H1 (cell line): ENCODE measurements around the gene NOXO1. TPM values are rescaled to one million over a fixed set of nuclear protein-coding genes. Genes with fewer than 3 reads are reported as not detected.
A peak's percentile ranks its signal among the peaks of the same experiment; 100 is the strongest.

ENCODE experiments used
- ATF2 ChIP-seq: IDR thresholded peaks from 2 replicates; pipeline ENCODE4 v1.6.1; 2012; ENCODE audit warnings: low read length, inconsistent platforms
- BACH1 ChIP-seq: IDR thresholded peaks from 2 replicates; pipeline ENCODE4 v1.6.1; 2012; ENCODE audit warnings: low read length, improper control_type of control experiment
- CBX8 ChIP-seq: fragments of 300-800, 300-1000 bp; sonication (generic); IDR thresholded peaks from 2 replicates; pipeline ENCODE4 v1.7.1; 2016; ENCODE audit warnings: low read depth, low read length, borderline replicate concordance
- CREB1 ChIP-seq: IDR thresholded peaks from 2 replicates; pipeline ENCODE4 v1.6.1; 2012; ENCODE audit warnings: inconsistent platforms
- CTCF ChIP-seq, 3 experiments: IDR thresholded peaks; 1 replicate in 2 of 3; 2 replicates in 1 of 3; pipeline versions ENCODE4 v1.5.1 to v1.6.1; 2011; ENCODE audit warnings: low read length in 3 of 3, mild to moderate bottlenecking in 3 of 3, inconsistent platforms in 2 of 3, low read depth in 1 of 3, moderate library complexity in 1 of 3; ENCODE audit not compliant: insufficient read depth in 1 of 3; ENCODE audit errors: control extremely low read depth in 1 of 3
- HDAC6 ChIP-seq: IDR thresholded peaks from one replicate; pipeline ENCODE4 v1.7.1; 2012; ENCODE audit warnings: low read depth, mild to moderate bottlenecking, inconsistent platforms, low read length, moderate library complexity
- JUND ChIP-seq: IDR thresholded peaks from 2 replicates; pipeline ENCODE4 v1.6.1; 2011; ENCODE audit warnings: mild to moderate bottlenecking, improper control_type of control experiment, low read length
- KDM4A ChIP-seq: IDR thresholded peaks from one replicate; pipeline ENCODE4 v1.7.1; 2012; ENCODE audit warnings: low read depth, mild to moderate bottlenecking, moderate library complexity, low read length, inconsistent platforms; ENCODE audit not compliant: severe bottlenecking
- KDM5A ChIP-seq: fragments of 200-600 bp; IDR thresholded peaks from 2 replicates; pipeline ENCODE4 v1.7.1; 2012; ENCODE audit warnings: mild to moderate bottlenecking, low read length, inconsistent platforms, mixed read lengths
- MAX ChIP-seq: IDR thresholded peaks from 2 replicates; pipeline ENCODE4 v1.6.1; 2012; ENCODE audit warnings: inconsistent platforms
- NANOG ChIP-seq: IDR thresholded peaks from 2 replicates; pipeline ENCODE4 v1.6.1; 2011; ENCODE audit warnings: low read length, low read depth, mild to moderate bottlenecking, inconsistent platforms; ENCODE audit not compliant: insufficient read depth, poor library complexity, severe bottlenecking
- PHF8 ChIP-seq: fragments of 200-600 bp; sonication (generic); conservative IDR thresholded peaks from 2 replicates; pipeline ENCODE4 v1.7.1; 2012; ENCODE audit warnings: low read depth, mild to moderate bottlenecking, inconsistent platforms, low read length, moderate library complexity
- POLR2A ChIP-seq, 2 experiments: IDR thresholded peaks; 1 replicate in 1 of 2; 2 replicates in 1 of 2; pipeline ENCODE4 v1.6.1; 2011; ENCODE audit warnings: low read depth in 2 of 2, low read length in 2 of 2, mild to moderate bottlenecking in 2 of 2; ENCODE audit errors: control extremely low read depth in 1 of 2
- RNF2 ChIP-seq: fragments of 200-900, 300-1000 bp; sonication (generic); IDR thresholded peaks from 2 replicates; pipeline ENCODE4 v1.7.1; 2016; ENCODE audit warnings: borderline replicate concordance, low read depth, mild to moderate bottlenecking, antibody characterized with exemption, low read length; ENCODE audit not compliant: poor library complexity, severe bottlenecking; ENCODE audit errors: missing control alignments
- SP1 ChIP-seq: IDR thresholded peaks from 2 replicates; pipeline ENCODE4 v1.6.1; 2011; ENCODE audit warnings: low read depth, low read length
- SRF ChIP-seq: IDR thresholded peaks from 2 replicates; pipeline ENCODE4 v1.6.1; 2011; ENCODE audit warnings: mild to moderate bottlenecking, low read depth, low read length, moderate library complexity
- SUZ12 ChIP-seq: fragments of 200-600 bp; sonication (generic); IDR thresholded peaks from 2 replicates; pipeline ENCODE4 v1.6.1; 2012; ENCODE audit warnings: mild to moderate bottlenecking, inconsistent platforms, low read length, moderate library complexity, mixed read lengths
- polyA plus RNA-seq, 7 experiments: library from polyadenylated mRNA; depleted of rRNA in 3 of 7; stranded (reverse) in 5 of 7; unstranded in 2 of 7; fragments of >200 nt in 5 of 7; fragments of 200-250 nt in 2 of 7; gene quantifications; 1 replicate in 5 of 7; 2 replicates in 1 of 7; 4 replicates in 1 of 7; pipeline versions ENCODE4 v1.2.1 to v1.2.3, GENCODE V29; 2011 to 2013; ENCODE audit warnings: missing spikeins in 2 of 7, mixed read lengths in 2 of 7
- total RNA-seq: library from RNA; stranded (reverse); fragmentation: NEBNext Ultra II Directional; extraction: Animal tissue kit (Norgen Biotek cat#: 25700); gene quantifications from 2 replicates; pipeline ENCODE4 v1.2.1, GENCODE V29; 2021
- TF ChIP-seq, protein P1 (sequence below): IDR thresholded peaks from 2 replicates; pipeline ENCODE4 v1.6.1; 2011; ENCODE audit warnings: low read length, improper control_type of control experiment

NOXO1 gene
- total and polyA plus RNA-seq, 2 of the 8 experiments (the other 6 are each of a cell fraction or from before 2014, with no cell fraction given), result 1.3 to 2.5 TPM

DNA sequence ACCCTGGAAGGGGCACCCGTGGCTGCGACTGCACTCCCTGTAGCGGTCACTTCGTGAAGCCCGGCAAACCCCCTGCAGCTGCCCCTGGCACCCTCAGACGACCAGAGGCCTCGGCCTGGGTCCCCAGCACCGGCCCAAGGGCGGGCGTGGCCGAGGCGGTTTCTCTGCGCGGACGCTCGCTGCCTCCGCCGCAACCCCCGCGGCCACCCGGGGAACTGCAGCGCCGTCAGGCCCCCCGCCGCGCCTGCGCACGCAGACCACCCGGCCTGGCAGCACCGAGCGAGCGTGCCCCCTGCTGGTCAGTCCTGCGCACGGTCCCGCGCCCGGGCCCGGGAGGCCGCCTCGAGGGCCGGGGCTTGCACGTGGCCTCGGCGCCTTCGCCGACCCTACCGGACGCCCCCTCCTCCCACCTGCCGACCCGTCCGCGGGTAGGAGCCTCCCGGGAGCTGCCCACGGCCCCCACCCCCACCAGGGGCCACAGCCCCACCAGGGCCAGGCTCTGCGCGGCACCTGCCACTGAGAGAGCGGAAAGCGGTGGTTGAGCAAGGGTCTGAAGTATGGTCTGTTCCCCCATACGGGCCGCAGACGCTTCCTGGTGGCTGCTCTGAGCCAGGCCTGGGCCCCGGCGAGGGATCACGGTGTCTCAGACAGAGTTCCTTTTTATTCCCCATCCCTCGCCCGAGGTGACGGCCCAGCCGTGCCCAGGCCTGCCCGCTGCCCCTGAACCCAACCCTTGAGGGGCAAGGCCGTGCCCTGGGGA lies 51.5 kb downstream of the NOXO1 start (continued):
- peak; percentile 53 for TF ChIP-seq JUND
- TF ChIP-seq KDM5A, result no peak
- no peak for TF ChIP-seq HDAC6
- no peak for TF ChIP-seq ATF2
- TF ChIP-seq, protein P1, sequence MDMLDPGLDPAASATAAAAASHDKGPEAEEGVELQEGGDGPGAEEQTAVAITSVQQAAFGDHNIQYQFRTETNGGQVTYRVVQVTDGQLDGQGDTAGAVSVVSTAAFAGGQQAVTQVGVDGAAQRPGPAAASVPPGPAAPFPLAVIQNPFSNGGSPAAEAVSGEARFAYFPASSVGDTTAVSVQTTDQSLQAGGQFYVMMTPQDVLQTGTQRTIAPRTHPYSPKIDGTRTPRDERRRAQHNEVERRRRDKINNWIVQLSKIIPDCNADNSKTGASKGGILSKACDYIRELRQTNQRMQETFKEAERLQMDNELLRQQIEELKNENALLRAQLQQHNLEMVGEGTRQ, result no peak
- TF ChIP-seq NANOG, result peak; percentile 49
- TF ChIP-seq CBX8, result no peak
- peak; percentile 86 for TF ChIP-seq KDM4A
- TF ChIP-seq SP1, result no peak
- peak; percentile 100 for TF ChIP-seq MAX
- TF ChIP-seq SRF, result no peak
- TF ChIP-seq PHF8, result no peak
- no peak for TF ChIP-seq POLR2A (IDR thresholded peaks at IDR 0.05; ENCODE audit: control extremely low read depth in 1 of 2, low read depth in 2 of 2, low read length in 2 of 2)
- no peak for TF ChIP-seq BACH1
- TF ChIP-seq CREB1, result peak; percentile 60
- peak; percentile 67 for TF ChIP-seq RNF2
- no peak for TF ChIP-seq SUZ12
- TF ChIP-seq CTCF (IDR thresholded peaks at IDR 0.05; ENCODE audit: control extremely low read depth in 1 of 3, insufficient read depth in 1 of 3, low read depth in 1 of 3, low read length in 3 of 3), result peak; percentile 87 to 99 (median 89)
